Cardiac muscle cell (in vitro differentiated cells and primary cell): Measurements from ENCODE around the gene ATXN1. TPM values are rescaled to one million over a fixed set of nuclear protein-coding genes. Genes with fewer than 3 reads are reported as not detected.

Experiments
- DNase-seq, 2 donors: peaks; one replicate each; pipeline versions ENCODE4 v3.0.0 to v3.0.0-alpha.2; 2010 to 2017; ENCODE audit warnings: low read depth in 1 of 2, low spot score in 1 of 2
- H3K27ac ChIP-seq: fragments of 200-600 bp; sonication (generic); 2 replicates; pipeline ENCODE4 v1.5.1; 2016
- H3K27me3 ChIP-seq: fragments of 200-600 bp; sonication (generic); 2 replicates; pipeline ENCODE4 v1.6.0; 2016; ENCODE audit warnings: control low read depth
- H3K36me3 ChIP-seq: fragments of 200-600 bp; sonication (generic); 2 replicates; pipeline ENCODE4 v1.5.1; 2016; ENCODE audit warnings: control low read depth
- H3K4me1 ChIP-seq: fragments of 200-600 bp; sonication (generic); 2 replicates; pipeline ENCODE4 v1.8.1; 2017; ENCODE audit warnings: low read depth, mild to moderate bottlenecking, mixed run types
- H3K4me3 ChIP-seq: fragments of 200-600 bp; sonication (generic); 2 replicates; pipeline ENCODE4 v1.5.1; 2016; ENCODE audit warnings: mild to moderate bottlenecking
- H3K9me3 ChIP-seq: fragments of 200-600 bp; sonication (generic); 2 replicates; pipeline ENCODE4 v1.5.1; 2017; ENCODE audit warnings: low read depth, mild to moderate bottlenecking, control low read depth
- CTCF ChIP-seq: IDR thresholded peaks from 2 replicates; pipeline ENCODE4 v1.5.1; 2012; ENCODE audit warnings: low read depth, mild to moderate bottlenecking, low read length
- polyA plus RNA-seq: library from polyadenylated mRNA; unstranded; fragments of >200 nt; fragmentation: Nextera tagmentation; extraction: Ambion mirVana; gene quantifications from 2 replicates; pipeline ENCODE4 v1.2.1, GENCODE V29; 2016
- total RNA-seq: library from RNA; depleted of rRNA; stranded (reverse); fragments of >200 nt; gene quantifications from 2 replicates; pipeline ENCODE4 v1.2.3, GENCODE V29; 2016

ATXN1 gene
- total and polyA plus RNA-seq, 2 experiments from 2014 or later = 15.1 to 37.4 TPM

- Histone ChIP-seq H3K4me3 (no peak overlapping the region), H3K27me3 (no peaks in the 10 kb centered on the region), H3K36me3 (peaks cover 7% of the 10 kb centered on the region), H3K9me3 (no peaks in the 10 kb centered on the region), H3K27ac (no peak overlapping the region), H3K4me1 (peaks cover 22% of the 10 kb centered on the region)
- no peak for DNase-seq
- TF ChIP-seq CTCF = no peak
Observed at GRCh38 chr6:16321826-16322225, 439.4 kb downstream of the ATXN1 start.

DNA sequence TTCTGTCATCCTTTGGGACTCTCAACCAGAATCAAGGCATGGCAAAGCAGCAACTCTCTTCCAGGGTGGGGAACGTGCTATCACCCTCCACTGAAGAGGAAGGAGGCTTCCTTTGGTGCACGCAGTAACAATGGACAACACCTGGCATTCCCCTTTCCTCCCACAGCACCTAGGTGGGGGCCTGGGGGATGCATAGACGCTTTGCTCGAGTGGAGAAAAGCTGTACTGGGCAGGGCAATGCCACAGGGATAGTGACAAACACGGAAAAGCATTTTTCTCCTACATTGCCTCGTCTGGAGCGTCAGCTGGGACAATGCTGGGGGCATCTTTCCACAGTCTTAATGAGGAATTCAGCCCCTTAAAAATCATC is 439.9 kb downstream of the ATXN1 start:
- Histone ChIP-seq H3K4me3 (no peak overlapping the region), H3K36me3 (peaks cover 2% of the 10 kb centered on the region), H3K4me1 (peaks cover 22% of the 10 kb centered on the region), H3K27me3 (no peaks in the 10 kb centered on the region), H3K27ac (no peak overlapping the region), H3K9me3 (no peaks in the 10 kb centered on the region)
- no peak for TF ChIP-seq CTCF
- no peak for DNase-seq

DNA sequence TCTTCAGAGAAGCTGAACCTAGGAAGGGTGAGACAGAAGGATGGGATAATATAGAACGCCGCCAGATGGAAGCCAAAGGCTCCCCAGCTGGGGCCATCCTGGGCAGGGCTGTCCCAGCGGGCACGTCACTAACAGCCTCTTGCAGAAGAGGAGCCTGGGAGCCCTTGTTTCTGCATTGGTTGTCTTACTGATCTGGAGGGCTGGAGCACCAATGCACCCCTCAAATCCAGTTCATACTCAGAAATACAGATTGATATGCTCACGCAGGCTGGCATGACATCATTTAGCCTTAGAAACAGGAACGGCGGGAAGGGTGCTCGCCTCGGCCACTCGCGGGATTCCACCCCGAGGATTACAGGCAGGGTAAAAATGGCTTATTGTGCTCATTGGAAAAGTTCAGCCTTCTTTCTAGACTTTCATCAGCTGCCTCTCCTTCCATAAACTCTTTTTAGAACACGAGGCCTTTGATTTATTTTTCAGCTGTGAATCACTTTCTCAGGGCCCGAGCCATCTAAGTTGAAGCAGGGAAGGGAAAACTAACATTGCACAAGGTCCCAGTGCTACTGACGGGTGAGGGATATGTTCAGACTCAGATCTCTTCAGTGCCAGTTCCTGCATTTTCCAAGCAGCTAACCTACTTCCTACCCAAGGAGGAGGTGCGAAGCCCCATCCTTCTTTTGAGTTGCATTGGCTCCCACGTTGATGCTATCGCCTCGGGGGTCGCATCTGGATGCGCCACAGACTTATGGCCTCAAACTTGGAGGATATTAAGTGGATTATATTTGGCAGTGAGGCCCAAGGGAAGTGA is 440.5 kb downstream of the ATXN1 start:
- no peaks in the 10 kb centered on the region for H3K27me3 ChIP-seq
- no peak overlapping the region for H3K4me3 ChIP-seq
- no peaks in the 10 kb centered on the region for H3K9me3 ChIP-seq
- H3K27ac ChIP-seq = peak overlapping the region; percentile 89
- no peaks in the 10 kb centered on the region for H3K36me3 ChIP-seq
- H3K4me1 ChIP-seq = peaks cover 22% of the 10 kb centered on the region
- TF ChIP-seq CTCF = no peak
- DNase-seq = peak in 1 of 2 donors; percentile 58

DNA sequence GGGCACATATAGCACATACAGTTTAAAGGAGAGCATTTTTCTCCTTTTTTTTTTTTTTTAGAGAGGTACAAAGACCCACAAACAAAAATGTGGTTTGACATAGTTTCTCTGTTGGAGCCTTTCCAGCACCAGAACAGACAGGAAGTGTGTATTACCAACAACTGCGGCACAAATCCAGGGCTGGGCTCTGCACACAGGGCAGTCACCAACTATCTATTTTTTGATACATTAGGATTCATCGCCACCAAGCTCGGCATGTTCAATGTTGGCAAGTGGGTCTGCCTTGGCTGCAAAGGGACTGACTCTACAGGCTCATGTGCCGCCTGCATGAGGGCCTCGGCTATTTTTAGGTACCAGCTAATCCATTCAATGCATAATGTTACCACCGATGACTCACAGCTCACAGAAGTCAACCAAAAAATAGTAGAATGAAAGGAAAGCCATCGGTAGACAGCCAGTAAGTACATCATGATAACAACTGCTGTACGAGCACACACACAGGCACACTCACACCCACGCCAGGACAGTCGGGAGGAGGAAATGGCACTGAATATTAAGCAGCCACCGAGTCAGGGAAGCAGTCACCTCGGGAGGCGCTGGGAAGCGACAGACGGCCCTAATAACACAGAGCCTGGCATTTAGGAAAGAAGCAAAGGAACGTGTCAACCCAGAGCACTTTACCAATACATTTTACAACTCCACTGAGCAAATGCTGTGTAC is 441.3 kb downstream of the ATXN1 start:
- TF ChIP-seq CTCF = no peak
- H3K4me3 ChIP-seq = no peak overlapping the region
- DNase-seq = peak; percentile 74 to 89
- H3K36me3 ChIP-seq = no peaks in the 10 kb centered on the region
- H3K27ac ChIP-seq = peak overlapping the region; percentile 89
- H3K4me1 ChIP-seq = peaks cover 22% of the 10 kb centered on the region
- H3K9me3 ChIP-seq = no peaks in the 10 kb centered on the region
- H3K27me3 ChIP-seq = no peaks in the 10 kb centered on the region

- Histone ChIP-seq H3K36me3 (no peaks in the 10 kb centered on the region), H3K27ac (peak overlapping the region; percentile 89), H3K4me1 (peaks cover 22% of the 10 kb centered on the region), H3K4me3 (no peak overlapping the region), H3K27me3 (no peaks in the 10 kb centered on the region), H3K9me3 (no peaks in the 10 kb centered on the region)
- no peak for TF ChIP-seq CTCF
- DNase-seq = no peak
Observed at GRCh38 chr6:16318953-16319720, 442.1 kb downstream of the ATXN1 start.
